ENCODE results near the gene DPH2.

DPH2 gene

GRCh38 chr1:44014365-44015104, 44.7 kb downstream of the DPH2 start:
- H3K4me1 ChIP-seq (ENCODE audit: control insufficient read depth, insufficient read depth, low read length): no peaks in the 10 kb centered on the region
- peaks cover 4% of the 10 kb centered on the region for H3K27me3 ChIP-seq (ENCODE audit: control insufficient read depth, insufficient read depth, low read length)
- H3K4me2 ChIP-seq (ENCODE audit: low read length): no peak overlapping the region
- H3K4me3 ChIP-seq (ENCODE audit: low read length): no peak overlapping the region
- H3K9me3 ChIP-seq (replicated peaks; ENCODE audit: low read length): no peaks in the 10 kb centered on the region
- no peaks in the 10 kb centered on the region for H3K36me3 ChIP-seq (ENCODE audit: insufficient read depth, low read length)
- H3K9ac ChIP-seq (ENCODE audit: low read depth, low read length): no peak overlapping the region

DNA sequence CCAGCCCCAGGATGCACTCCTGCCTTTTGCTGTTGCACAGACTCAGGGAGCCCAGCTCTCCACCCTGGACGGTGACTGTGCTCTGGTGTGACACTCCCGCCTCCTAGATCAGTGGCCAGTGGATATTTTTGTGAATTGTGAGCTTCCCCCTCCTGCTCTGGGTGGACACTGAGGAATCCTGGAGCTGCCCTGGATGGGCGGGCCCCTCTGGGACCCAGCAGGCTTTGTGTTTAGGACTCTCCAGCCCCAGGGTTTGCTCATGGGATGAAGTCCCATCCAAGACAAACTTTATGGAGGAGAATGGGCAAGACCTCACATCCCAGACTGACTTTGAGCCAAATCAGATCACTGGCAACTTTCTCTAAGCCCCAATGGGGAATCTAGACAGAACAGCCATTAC, 45.4 kb downstream of the DPH2 start:
- Histone ChIP-seq H3K4me3 (ENCODE audit: low read length) (no peak overlapping the region), H3K4me2 (ENCODE audit: low read length) (no peak overlapping the region), H3K27me3 (ENCODE audit: control insufficient read depth, insufficient read depth, low read length) (peaks cover 4% of the 10 kb centered on the region), H3K36me3 (ENCODE audit: insufficient read depth, low read length) (no peaks in the 10 kb centered on the region), H3K9me3 (replicated peaks; ENCODE audit: low read length) (no peaks in the 10 kb centered on the region), H3K4me1 (ENCODE audit: control insufficient read depth, insufficient read depth, low read length) (no peaks in the 10 kb centered on the region), H3K9ac (ENCODE audit: low read depth, low read length) (no peak overlapping the region)

- no peak overlapping the region for H3K9ac ChIP-seq (ENCODE audit: low read depth, low read length)
- no peak overlapping the region for H3K4me2 ChIP-seq (ENCODE audit: low read length)
- peaks cover 4% of the 10 kb centered on the region for H3K27me3 ChIP-seq (ENCODE audit: control insufficient read depth, insufficient read depth, low read length)
- no peaks in the 10 kb centered on the region for H3K4me1 ChIP-seq (ENCODE audit: control insufficient read depth, insufficient read depth, low read length)
- H3K9me3 ChIP-seq (replicated peaks; ENCODE audit: low read length): no peaks in the 10 kb centered on the region
- H3K4me3 ChIP-seq (ENCODE audit: low read length): no peak overlapping the region
- no peaks in the 10 kb centered on the region for H3K36me3 ChIP-seq (ENCODE audit: insufficient read depth, low read length)
Measured at GRCh38 chr1:44016041-44016889, 46.5 kb downstream of the DPH2 start.

- no peaks in the 10 kb centered on the region for H3K36me3 ChIP-seq (ENCODE audit: insufficient read depth, low read length)
- H3K27me3 ChIP-seq (ENCODE audit: control insufficient read depth, insufficient read depth, low read length): peaks cover 4% of the 10 kb centered on the region
- no peak overlapping the region for H3K4me2 ChIP-seq (ENCODE audit: low read length)
- H3K4me1 ChIP-seq (ENCODE audit: control insufficient read depth, insufficient read depth, low read length): no peaks in the 10 kb centered on the region
- no peak overlapping the region for H3K9ac ChIP-seq (ENCODE audit: low read depth, low read length)
- no peaks in the 10 kb centered on the region for H3K9me3 ChIP-seq (replicated peaks; ENCODE audit: low read length)
- no peak overlapping the region for H3K4me3 ChIP-seq (ENCODE audit: low read length)
Measured at GRCh38 chr1:44016890-44017400, 47.1 kb downstream of the DPH2 start.

DNA sequence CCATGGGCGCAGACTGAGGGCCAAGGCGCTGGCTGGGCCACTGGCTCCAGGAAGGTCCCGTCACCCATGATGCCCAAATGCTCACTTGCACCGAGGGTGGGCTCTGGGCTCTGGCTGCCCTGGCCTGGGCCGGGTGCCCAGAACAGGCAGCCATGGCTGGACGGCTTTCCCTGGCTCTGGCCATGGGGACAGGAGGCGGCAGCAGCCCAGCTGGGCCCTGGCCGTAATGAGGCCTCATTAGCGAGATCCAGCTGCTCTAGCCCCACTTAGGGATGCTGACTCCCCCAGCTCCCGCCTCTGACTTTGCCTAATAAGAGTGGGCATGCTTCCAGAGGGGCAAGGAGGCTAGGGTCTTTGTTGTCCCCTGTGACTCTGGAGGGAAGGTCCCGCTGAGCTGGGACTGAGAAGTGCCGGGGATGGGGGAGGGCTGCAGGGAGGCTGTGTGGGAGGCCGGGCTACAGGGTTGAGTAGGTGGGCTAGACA, 49.7 kb downstream of the DPH2 start:
- Histone ChIP-seq H3K27me3 (ENCODE audit: control insufficient read depth, insufficient read depth, low read length) (no peaks in the 10 kb centered on the region), H3K4me2 (ENCODE audit: low read length) (no peak overlapping the region), H3K4me3 (ENCODE audit: low read length) (no peak overlapping the region), H3K4me1 (ENCODE audit: control insufficient read depth, insufficient read depth, low read length) (no peaks in the 10 kb centered on the region), H3K36me3 (ENCODE audit: insufficient read depth, low read length) (no peaks in the 10 kb centered on the region), H3K9me3 (replicated peaks; ENCODE audit: low read length) (no peaks in the 10 kb centered on the region), H3K9ac (ENCODE audit: low read depth, low read length) (no peak overlapping the region)

DNA sequence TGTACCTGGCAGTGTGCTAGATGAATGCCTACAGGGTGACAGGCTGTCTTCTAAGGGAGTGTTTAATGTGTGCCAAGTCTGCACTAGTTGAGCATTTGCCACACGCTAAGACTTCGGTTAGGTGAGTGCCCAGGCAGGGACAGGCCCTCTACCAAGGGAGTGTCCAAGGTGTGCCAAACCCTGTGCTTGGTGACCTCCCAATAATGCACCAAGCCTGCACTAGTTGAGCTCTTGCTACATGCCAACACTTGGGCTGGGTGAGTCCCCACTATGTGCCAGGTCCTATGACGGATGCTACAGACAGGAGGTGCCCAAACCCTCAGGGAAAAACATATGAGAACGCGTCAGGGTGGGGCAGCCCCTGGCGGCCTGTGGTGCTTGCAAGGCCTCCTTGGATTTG, 50.7 kb downstream of the DPH2 start:
- H3K4me3 ChIP-seq (ENCODE audit: low read length): no peak overlapping the region
- no peaks in the 10 kb centered on the region for H3K36me3 ChIP-seq (ENCODE audit: insufficient read depth, low read length)
- H3K9ac ChIP-seq (ENCODE audit: low read depth, low read length): no peak overlapping the region
- no peaks in the 10 kb centered on the region for H3K4me1 ChIP-seq (ENCODE audit: control insufficient read depth, insufficient read depth, low read length)
- no peaks in the 10 kb centered on the region for H3K9me3 ChIP-seq (replicated peaks; ENCODE audit: low read length)
- H3K4me2 ChIP-seq (ENCODE audit: low read length): no peak overlapping the region
- no peaks in the 10 kb centered on the region for H3K27me3 ChIP-seq (ENCODE audit: control insufficient read depth, insufficient read depth, low read length)

GRCh38 chr1:44021156-44021555, 51.3 kb downstream of the DPH2 start:
- no peak overlapping the region for H3K9ac ChIP-seq (ENCODE audit: low read depth, low read length)
- H3K9me3 ChIP-seq (replicated peaks; ENCODE audit: low read length): no peaks in the 10 kb centered on the region
- no peak overlapping the region for H3K4me2 ChIP-seq (ENCODE audit: low read length)
- no peaks in the 10 kb centered on the region for H3K36me3 ChIP-seq (ENCODE audit: insufficient read depth, low read length)
- H3K4me3 ChIP-seq (ENCODE audit: low read length): no peak overlapping the region
- no peaks in the 10 kb centered on the region for H3K27me3 ChIP-seq (ENCODE audit: control insufficient read depth, insufficient read depth, low read length)
- H3K4me1 ChIP-seq (ENCODE audit: control insufficient read depth, insufficient read depth, low read length): no peaks in the 10 kb centered on the region

DNA sequence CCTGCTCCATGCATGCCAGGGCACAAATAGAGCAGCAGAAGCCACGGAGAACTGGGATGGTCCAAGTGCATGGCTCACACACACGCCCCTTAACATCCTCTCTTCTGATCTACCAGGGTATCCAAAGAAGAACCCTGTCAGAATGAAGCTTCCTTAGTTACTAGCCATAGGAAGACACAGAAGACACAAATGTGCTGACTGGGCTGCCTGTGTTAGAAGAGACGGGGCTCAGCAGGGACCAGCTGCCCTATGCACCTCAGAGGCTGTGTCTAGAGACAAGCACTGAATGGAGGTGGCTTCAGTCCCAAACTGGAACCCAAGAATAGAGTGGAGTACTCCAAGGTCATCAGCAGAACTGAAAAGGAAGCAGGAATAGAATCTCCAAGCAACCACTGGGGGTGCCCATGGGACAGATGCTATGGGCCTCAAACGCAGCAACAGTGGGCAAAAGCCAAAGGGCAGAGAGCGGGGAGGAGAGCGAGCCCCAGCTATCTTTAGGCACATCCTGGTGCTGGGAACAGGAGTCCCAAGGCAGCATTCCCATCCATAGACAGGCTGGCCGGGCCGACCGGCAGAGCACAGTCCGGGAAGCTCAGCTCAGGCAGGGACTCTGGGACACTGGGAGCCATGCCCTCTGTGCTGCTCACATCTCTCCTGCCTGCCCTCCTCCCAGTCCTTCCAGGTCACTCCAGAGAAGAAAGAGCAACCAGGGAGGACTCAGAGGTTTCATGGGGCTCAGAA, 51.9 kb downstream of the DPH2 start:
- H3K27me3 ChIP-seq (ENCODE audit: control insufficient read depth, insufficient read depth, low read length): no peaks in the 10 kb centered on the region
- no peak overlapping the region for H3K9ac ChIP-seq (ENCODE audit: low read depth, low read length)
- H3K36me3 ChIP-seq (ENCODE audit: insufficient read depth, low read length): no peaks in the 10 kb centered on the region
- H3K9me3 ChIP-seq (replicated peaks; ENCODE audit: low read length): no peaks in the 10 kb centered on the region
- no peaks in the 10 kb centered on the region for H3K4me1 ChIP-seq (ENCODE audit: control insufficient read depth, insufficient read depth, low read length)
- H3K4me3 ChIP-seq (ENCODE audit: low read length): no peak overlapping the region
- no peak overlapping the region for H3K4me2 ChIP-seq (ENCODE audit: low read length)

Measured in skeletal muscle satellite cell (primary cell).